Measurements from ENCODE around the gene LRRC59. TPM values are rescaled to one million over a fixed set of nuclear protein-coding genes. Genes with fewer than 3 reads are reported as not detected.
A peak's percentile ranks its signal among the peaks of the same experiment; 100 is the strongest.
"Not testable (repeated sequence)": the region's sequence is repeated elsewhere in the genome, so short reads cannot be mapped to it uniquely, and the experiment has no call there.

The LRRC59 gene
- total RNA-seq, 1 experiment from 2014 or later = 155 TPM

DNA sequence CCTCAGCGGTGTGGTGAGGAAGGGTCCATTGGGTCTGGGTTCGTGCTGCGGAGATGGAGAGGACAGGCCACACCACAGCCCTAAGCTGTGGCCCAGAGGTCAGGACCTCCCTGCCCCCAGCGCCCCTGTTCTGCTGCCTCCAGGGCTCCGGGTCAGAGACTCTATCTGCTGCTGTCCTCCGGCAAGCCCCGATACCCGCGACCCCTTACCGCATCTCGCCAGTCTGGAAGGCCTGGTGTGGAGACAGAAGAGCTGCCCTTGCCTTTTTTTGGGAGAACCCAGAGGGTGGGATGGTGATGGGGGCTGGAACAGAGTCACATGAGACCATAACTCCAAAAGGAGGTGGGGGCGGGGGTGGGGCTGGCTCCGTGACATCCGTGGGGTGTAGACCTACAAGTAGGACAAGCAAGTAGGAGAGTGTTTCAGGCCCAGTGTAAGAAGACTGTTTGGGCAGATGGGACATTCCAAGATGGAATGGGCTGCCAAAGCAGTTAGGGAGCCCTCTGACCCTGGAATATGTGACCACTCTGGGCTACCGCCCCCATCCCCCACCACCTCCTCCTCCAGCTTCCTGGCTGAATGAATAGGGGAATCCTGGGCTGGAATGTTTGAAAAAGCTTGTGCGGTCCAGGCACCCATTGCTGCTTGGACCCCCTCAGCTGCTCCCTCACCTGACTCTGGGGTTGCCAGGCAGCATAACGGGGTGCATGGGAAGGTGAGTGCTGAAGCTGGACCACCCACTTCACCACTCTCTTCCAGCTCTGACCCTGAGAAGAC, 50.0 kb downstream of the LRRC59 start:
- DNase-seq (ENCODE audit: low read depth) = no peak

DNA sequence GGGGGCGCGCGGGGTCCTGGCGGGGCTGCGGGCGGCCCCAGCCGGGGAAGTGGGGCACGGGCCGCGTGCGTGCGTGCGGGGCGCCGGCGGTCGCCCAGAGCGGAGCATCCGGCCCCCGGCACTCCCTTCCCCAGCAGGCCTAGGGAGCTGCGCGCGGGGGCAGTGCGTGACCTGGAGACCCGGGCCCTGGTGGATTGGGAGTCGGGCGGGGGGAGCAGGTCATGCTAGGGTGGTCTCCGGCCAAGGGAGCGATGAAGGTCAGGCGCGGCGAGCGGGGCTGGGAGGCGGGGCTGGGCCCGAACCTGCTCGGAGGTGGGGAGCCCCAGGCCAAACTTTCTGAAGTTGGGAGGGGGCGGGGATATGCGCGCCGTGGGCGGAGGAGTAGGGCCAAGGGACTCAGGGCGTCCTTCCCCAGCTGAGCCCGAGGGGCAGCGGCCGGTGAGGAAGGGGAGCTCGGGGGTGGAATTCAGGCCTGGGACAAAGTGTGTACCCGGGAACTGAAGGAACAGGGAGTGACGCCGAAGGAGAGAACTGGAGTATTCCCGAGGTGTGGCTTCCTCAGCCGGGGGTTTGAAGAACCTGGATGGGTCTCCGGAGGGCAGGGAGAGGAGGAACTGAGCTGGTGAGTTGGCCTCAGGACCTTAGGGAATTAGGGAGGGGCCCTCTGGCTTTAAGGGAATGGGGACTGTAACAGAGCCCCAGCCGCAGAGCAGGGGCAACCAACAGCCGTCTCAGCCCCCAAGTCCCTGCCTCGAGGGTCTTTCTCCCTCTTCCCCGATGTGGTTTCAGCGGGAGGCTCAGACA, 50.8 kb downstream of the LRRC59 start:
- DNase-seq (ENCODE audit: low read depth) = peak; percentile 23

DNA sequence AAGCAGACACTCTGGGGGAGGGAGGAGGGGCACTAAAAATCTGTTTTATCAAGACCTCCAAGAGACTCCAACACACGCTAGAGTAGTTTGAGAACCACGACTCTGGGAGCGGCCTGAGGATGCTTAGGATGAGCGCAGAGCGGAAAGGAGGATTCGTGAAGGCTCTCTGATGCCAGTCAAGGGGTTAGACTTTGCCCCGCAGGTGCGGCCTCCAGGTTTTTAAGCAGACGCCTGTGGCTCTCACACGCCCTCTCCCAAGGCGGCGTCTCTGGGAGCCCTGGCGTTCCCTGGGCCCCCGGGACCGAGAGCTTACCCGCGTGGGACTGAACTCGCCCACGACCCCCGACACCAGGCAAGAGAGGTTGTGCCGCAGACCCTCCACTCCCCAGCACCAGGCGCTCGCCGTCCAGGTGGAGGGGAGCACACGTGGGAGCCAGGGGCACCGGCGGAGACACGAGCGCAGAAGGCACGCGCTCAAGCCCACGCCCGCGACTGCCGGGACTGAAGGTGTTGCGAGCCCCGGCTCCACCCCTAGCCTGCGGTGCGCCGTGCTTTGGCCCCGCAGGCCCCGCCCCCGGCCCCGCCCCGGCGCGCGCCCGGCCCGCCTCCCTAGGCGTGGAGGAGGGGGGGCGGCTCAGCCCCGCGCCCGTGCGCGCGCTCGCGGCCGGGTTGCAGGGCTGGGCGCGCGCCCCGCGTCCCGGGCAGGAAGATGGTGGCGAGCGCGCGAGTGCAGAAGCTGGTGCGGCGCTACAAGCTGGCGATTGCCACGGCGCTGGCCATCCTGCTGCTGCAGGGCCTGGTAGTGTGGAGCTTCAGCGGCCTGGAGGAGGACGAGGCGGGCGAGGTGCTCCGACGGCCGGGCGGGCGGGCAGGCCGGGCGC, 51.7 kb downstream of the LRRC59 start, which contains the start of gene XYLT2:
TSS of gene XYLT2 (plus strand) at position 695 of the 881 bp plus-strand sequence. CDS start at position 710, 15 bp downstream.
- peak; percentile 91 for DNase-seq (ENCODE audit: low read depth)

DNA sequence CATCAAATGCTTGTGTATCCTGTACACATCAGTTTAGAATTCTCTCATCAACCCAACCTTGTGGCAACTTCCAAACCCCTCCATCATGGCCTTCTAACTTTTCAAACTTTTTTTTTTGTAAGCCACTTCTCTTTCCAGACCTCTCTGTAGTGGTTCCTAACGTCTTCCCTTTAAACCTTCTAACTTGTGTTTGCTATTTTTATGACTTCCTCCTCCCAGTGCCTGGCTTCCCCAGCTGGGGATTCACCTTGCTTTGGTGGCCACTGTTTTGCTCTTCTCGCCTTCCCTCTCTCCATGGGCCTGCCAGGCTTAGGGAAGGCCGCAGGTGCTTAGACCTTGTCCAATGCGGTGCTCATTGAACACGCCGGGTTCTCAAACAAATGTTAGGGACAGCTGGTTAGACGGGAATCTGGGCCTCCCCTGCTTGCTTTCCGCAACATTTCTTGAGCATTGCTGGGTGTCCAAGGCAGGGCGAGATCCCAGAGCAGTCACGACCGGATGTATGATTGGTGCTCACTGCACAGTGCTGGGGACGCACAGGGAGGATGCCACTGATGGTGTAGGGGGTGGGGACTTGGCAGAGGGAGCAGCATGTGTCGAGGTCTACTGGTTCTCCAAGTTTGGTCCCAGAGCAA, 52.5 kb downstream of the LRRC59 start:
- DNase-seq (ENCODE audit: low read depth) = no peak

DNA sequence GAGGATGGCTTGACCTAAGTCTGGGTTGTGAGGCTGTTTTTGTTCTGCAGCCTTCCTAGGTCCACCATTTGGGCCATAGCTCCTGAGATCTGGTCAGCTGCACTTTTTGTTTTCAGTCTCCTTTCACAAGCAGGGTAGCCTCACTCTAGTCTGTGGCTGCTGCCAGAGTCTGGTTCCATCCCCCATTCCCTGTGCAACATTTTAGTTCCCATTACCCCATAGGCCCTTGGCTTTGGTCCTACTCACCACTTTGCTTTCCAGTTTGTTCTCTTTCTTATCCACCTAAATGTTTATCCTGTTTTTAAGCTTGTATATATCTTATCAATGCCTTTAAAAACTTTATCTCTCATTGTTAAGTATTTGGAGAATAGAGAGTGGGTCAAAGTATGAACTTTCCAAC, 57.9 kb downstream of the LRRC59 start:
- no peak for DNase-seq (ENCODE audit: low read depth)

DNA sequence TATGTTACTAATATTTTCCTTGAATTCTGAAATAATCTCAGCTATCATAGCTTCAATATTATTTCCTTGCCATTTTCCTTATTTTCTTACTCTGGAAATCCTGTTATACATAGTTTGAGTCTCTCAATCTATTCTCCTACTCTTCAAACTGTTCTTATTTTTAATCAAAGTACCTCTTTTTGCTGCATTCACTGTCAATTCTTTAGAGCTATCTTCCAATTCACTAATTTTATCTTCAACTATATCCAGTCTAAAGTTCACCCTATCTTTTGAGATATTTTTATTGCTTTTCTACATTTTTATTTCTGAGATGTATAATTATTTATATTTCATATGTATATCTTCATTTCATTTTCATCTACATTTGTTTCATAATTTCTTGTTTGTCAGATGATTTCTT, 58.7 kb downstream of the LRRC59 start:
- DNase-seq (ENCODE audit: low read depth) = no peak

DNA sequence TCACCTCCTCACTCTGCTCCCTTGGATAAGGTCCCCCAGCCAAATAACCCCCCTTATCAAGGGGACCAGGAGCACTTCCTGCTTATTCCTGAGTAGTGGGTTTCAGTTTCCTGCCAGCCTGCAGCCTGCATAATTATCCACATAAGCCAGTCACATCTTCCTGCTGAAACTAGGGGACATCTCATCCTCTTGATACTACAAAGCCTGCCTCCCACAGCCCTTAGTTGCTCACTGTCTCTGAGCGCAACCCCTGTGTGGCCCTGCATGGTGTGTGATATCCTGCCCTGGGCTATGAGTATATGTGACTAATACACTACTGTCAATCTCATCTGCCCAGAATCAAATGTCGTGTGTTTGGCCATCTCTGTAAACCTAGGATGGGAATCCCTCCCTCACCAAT, 59.4 kb downstream of the LRRC59 start:
- no peak for DNase-seq (ENCODE audit: low read depth)

DNA sequence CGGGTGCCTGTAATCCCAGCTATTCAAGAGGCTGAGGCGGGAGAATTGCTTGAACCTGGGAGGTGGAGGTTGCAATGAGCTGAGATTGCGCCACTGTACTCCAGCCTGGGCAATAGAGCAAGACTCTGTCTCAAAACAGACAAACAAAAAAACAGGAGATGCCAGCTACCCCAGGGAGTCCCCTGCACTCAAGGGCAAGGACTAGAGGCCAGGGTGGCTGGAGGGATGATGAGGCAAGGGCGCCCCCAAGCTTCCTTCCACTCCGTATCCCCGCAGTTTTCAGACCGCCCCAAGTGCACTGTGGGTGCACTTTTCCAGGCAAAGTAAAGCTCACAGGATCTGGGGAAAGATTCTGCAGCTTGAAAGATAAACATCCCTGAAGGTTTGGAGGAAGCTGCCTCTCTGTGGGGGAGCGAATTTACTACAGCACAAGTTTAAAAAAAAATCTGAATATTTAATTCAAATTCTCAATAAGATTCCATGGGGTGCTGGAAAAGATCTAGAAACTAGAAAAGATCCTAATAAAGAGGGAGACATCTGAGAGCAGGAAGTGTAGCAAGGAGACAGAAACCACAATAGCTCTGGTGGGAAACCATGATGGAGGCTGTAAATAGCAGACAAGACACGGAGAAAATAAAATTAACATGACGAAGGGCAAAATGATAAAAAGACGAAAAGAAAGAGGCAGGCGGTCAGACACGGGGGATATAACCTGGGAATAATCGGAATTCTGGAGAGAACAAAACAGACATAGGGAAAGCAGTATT, 63.8 kb downstream of the LRRC59 start:
- DNase-seq (ENCODE audit: low read depth) = not testable (repeated sequence)

DNA sequence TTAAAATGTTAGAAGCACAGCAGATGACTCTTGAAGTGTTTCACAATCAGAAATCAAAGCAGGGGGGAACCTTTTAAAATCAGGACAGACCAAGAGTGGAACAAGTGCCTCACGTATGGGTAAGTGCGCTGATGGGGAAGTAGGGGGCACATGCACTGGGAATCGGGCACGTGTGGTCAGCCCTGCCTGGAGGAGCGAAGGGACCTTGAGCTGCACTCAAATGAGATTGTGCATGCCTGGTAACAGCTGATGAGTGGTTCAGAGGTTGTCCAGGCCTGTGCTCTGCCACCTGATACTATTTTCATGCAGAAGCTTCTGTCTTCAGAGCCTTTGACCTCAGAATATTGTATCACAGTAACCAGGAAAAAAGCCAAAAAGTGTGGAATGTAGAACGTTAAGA, 65.1 kb downstream of the LRRC59 start:
- DNase-seq (ENCODE audit: low read depth) = no peak

Other genes starting within 250 kb of the LRRC59 start
- 28.8 and 36.3 TPM in 2 replicates for gene PPP1R9B, start 246.8 kb downstream of the LRRC59 start, total RNA-seq (2014; rRNA removed; shearing (Covaris generic))
- 0.51 and 1.3 TPM in 2 replicates for gene SGCA, start 231.5 kb downstream of the LRRC59 start, total RNA-seq (2014; rRNA removed; shearing (Covaris generic))
- gene COL1A1, start 195.9 kb downstream of the LRRC59 start, total RNA-seq (2014; rRNA removed; shearing (Covaris generic)) = 288 and 336 TPM in 2 replicates
- gene TMEM92, start 123.1 kb downstream of the LRRC59 start, total RNA-seq (2014; rRNA removed; shearing (Covaris generic)) = 1.7 and 6.7 TPM in 2 replicates
- gene XYLT2, start 51.4 kb downstream of the LRRC59 start, total RNA-seq (2014; rRNA removed; shearing (Covaris generic)) = 12.5 and 15.6 TPM in 2 replicates
- gene MRPL27, start 24.3 kb downstream of the LRRC59 start, total RNA-seq (2014; rRNA removed; shearing (Covaris generic)) = 81.0 and 97.9 TPM in 2 replicates
- 9.2 and 15.4 TPM in 2 replicates for gene EME1, start 24.3 kb downstream of the LRRC59 start, total RNA-seq (2014; rRNA removed; shearing (Covaris generic))
- 8.2 and 19.3 TPM in 2 replicates for gene ACSF2, start 28.7 kb upstream of the LRRC59 start, total RNA-seq (2014; rRNA removed; shearing (Covaris generic))
- not detected in 2 replicates for gene CHAD, start 71.4 kb upstream of the LRRC59 start, total RNA-seq (2014; rRNA removed; shearing (Covaris generic))
- gene RSAD1, start 81.3 kb upstream of the LRRC59 start, total RNA-seq (2014; rRNA removed; shearing (Covaris generic)) = 18.7 and 33.5 TPM in 2 replicates
- 1.5 TPM in 1 of 2 replicates, not detected in the other for gene MYCBPAP, start 110.9 kb upstream of the LRRC59 start, total RNA-seq (2014; rRNA removed; shearing (Covaris generic))
- not detected in 2 replicates for gene EPN3, start 135.2 kb upstream of the LRRC59 start, total RNA-seq (2014; rRNA removed; shearing (Covaris generic))
- 16.4 and 40.1 TPM in 2 replicates for gene SPATA20, start 149.7 kb upstream of the LRRC59 start, total RNA-seq (2014; rRNA removed; shearing (Covaris generic))
- 0.15 and 0.23 TPM in 2 replicates for gene CACNA1G, start 163.2 kb upstream of the LRRC59 start, total RNA-seq (2014; rRNA removed; shearing (Covaris generic))
- gene ABCC3, start 237.4 kb upstream of the LRRC59 start, total RNA-seq (2014; rRNA removed; shearing (Covaris generic)) = 10.4 and 14.3 TPM in 2 replicates